HepG2 (cell line): ENCODE measurements around the gene ZNF853. TPM values are rescaled to one million over a fixed set of nuclear protein-coding genes. Genes with fewer than 3 reads are reported as not detected.

Source experiments
- ASH2L ChIP-seq: fragments of 300-600, 200-600 bp; sonication (generic); IDR thresholded peaks from 2 replicates; pipeline ENCODE4 v1.7.0; 2017; ENCODE audit warnings: low read depth, mild to moderate bottlenecking, moderate library complexity, mixed read lengths, low read length; ENCODE audit not compliant: insufficient read length
- CBX5 ChIP-seq: sonication (generic); formaldehyde crosslinking; IDR thresholded peaks from 2 replicates; pipeline ENCODE4 v1.4.0; 2020; ENCODE audit warnings: missing genetic modification reagents, borderline replicate concordance
- DNMT3B ChIP-seq: conservative IDR thresholded peaks from 2 replicates; pipeline ENCODE4 v1.6.1; 2016; ENCODE audit warnings: missing biosample characterization, control low read depth
- GFI1 ChIP-seq: sonication (generic); formaldehyde crosslinking; IDR thresholded peaks from 2 replicates; pipeline ENCODE4 v1.5.0; 2020; ENCODE audit warnings: missing genetic modification reagents, mild to moderate bottlenecking, borderline replicate concordance
- HDAC6 ChIP-seq: fragments of 200-600 bp; sonication (generic); IDR thresholded peaks from 2 replicates; pipeline ENCODE4 v1.7.0; 2017; ENCODE audit warnings: mild to moderate bottlenecking, antibody characterized with exemption, low read length, low read depth
- HNF1A ChIP-seq, 2 experiments: sonication (generic) in 1 of 2; formaldehyde crosslinking in 1 of 2; IDR thresholded peaks; 2 replicates each; pipeline versions ENCODE4 v1.4.0 to v1.6.1; 2016 to 2020; ENCODE audit warnings: borderline replicate concordance in 1 of 2, low read depth in 1 of 2, mild to moderate bottlenecking in 1 of 2, missing genetic modification reagents in 1 of 2
- HNF4G ChIP-seq, 2 experiments: sonication (generic) in 1 of 2; formaldehyde crosslinking in 1 of 2; IDR thresholded peaks; 2 replicates each; pipeline versions ENCODE4 v1.4.0 to v1.6.1; 2011 to 2020; ENCODE audit warnings: borderline replicate concordance in 2 of 2, low read depth in 2 of 2, mild to moderate bottlenecking in 2 of 2, low read length in 1 of 2, missing genetic modification reagents in 1 of 2, moderate library complexity in 1 of 2
- KMT2B ChIP-seq: IDR thresholded peaks from 2 replicates; pipeline ENCODE4 v1.6.1; 2016; ENCODE audit warnings: missing genetic modification reagents, missing compliant biosample characterization
- MXD3 ChIP-seq: IDR thresholded peaks from 2 replicates; pipeline ENCODE4 v1.6.1; 2016; ENCODE audit warnings: mild to moderate bottlenecking, missing biosample characterization, missing genetic modification reagents
- MYC ChIP-seq: sonication (generic); formaldehyde crosslinking; IDR thresholded peaks from 2 replicates; pipeline ENCODE4 v1.9.0; 2021; ENCODE audit warnings: missing genetic modification reagents, borderline replicate concordance
- MYNN ChIP-seq: sonication (generic); formaldehyde crosslinking; IDR thresholded peaks from 2 replicates; pipeline ENCODE4 v1.4.0; 2020; ENCODE audit warnings: mild to moderate bottlenecking, low read depth, missing genetic modification reagents
- NR2F6 ChIP-seq, 2 experiments: IDR thresholded peaks; 2 replicates each; pipeline ENCODE4 v1.6.1; 2016; ENCODE audit warnings: antibody characterized with exemption in 1 of 2, mild to moderate bottlenecking in 1 of 2
- NRL ChIP-seq: sonication (generic); formaldehyde crosslinking; IDR thresholded peaks from 2 replicates; pipeline ENCODE4 v1.5.0; 2020; ENCODE audit warnings: missing genetic modification reagents, mild to moderate bottlenecking, moderate library complexity, borderline replicate concordance
- POLR2AphosphoS2 ChIP-seq: IDR thresholded peaks from 2 replicates; pipeline ENCODE4 v1.6.1; 2011; ENCODE audit warnings: low read depth, low read length, improper control_type of control experiment
- RXRA ChIP-seq: sonication (generic); formaldehyde crosslinking; IDR thresholded peaks from 2 replicates; pipeline ENCODE4 v1.5.1; 2020; ENCODE audit warnings: missing genetic modification reagents
- SRSF1 ChIP-seq: fragments of 200-400 bp; formaldehyde crosslinking; optimal IDR thresholded peaks from 2 replicates; pipeline ENCODE3; 2017; ENCODE audit warnings: mild to moderate bottlenecking, low read depth, low read length, moderate library complexity
- ZBTB20 ChIP-seq: sonication (generic); formaldehyde crosslinking; IDR thresholded peaks from 2 replicates; pipeline ENCODE4 v1.8.1; 2023; ENCODE audit warnings: missing genetic modification reagents, low read depth, mild to moderate bottlenecking, borderline replicate concordance
- ZNF136 ChIP-seq: sonication (generic); formaldehyde crosslinking; IDR thresholded peaks from 2 replicates; pipeline ENCODE4 v1.8.1; 2022; ENCODE audit warnings: low read depth, mild to moderate bottlenecking, moderate library complexity, missing genetic modification reagents
- ZNF256 ChIP-seq: sonication (generic); formaldehyde crosslinking; conservative IDR thresholded peaks from 2 replicates; pipeline ENCODE4 v1.4.0; 2020; ENCODE audit warnings: missing genetic modification reagents
- ZNF326 ChIP-seq: sonication (generic); formaldehyde crosslinking; IDR thresholded peaks from 2 replicates; pipeline ENCODE4 v1.4.0; 2020; ENCODE audit warnings: missing genetic modification reagents, borderline replicate concordance
- ZNF441 ChIP-seq: sonication (generic); formaldehyde crosslinking; IDR thresholded peaks from 2 replicates; pipeline ENCODE4 v1.7.0; 2021; ENCODE audit warnings: missing genetic modification reagents, borderline replicate concordance
- ZNF703 ChIP-seq: sonication (generic); formaldehyde crosslinking; IDR thresholded peaks from 2 replicates; pipeline ENCODE4 v1.5.1; 2020; ENCODE audit warnings: missing genetic modification reagents, mild to moderate bottlenecking, moderate library complexity, borderline replicate concordance
- polyA plus RNA-seq, 8 experiments: library from polyadenylated mRNA; depleted of rRNA in 3 of 8; stranded (reverse) in 7 of 8; unstranded in 1 of 8; fragments of >200 nt; fragmentation: Illumina TruSeq in 4 of 8; extraction: Trizol in 4 of 8; gene quantifications; 2 replicates each; pipeline versions ENCODE4 v1.2.1 to v1.2.3, GENCODE V29; 2011 to 2016; ENCODE audit warnings: low read depth in 4 of 8, missing spikeins in 1 of 8, mixed read lengths in 1 of 8; ENCODE audit not compliant: insufficient read depth in 1 of 8
- total RNA-seq, 5 experiments: library from RNA; depleted of rRNA; stranded (reverse); fragments of >200 nt; fragmentation: Illumina TruSeq; extraction: Trizol; gene quantifications; 2 replicates each; pipeline ENCODE4 v1.2.3, GENCODE V29; 2016; ENCODE audit warnings: low read depth in 1 of 5
- TF ChIP-seq, protein P1 (sequence below): sonication (generic); formaldehyde crosslinking; IDR thresholded peaks from 2 replicates; pipeline ENCODE4 v1.5.0; 2020; ENCODE audit warnings: missing genetic modification reagents, mild to moderate bottlenecking, borderline replicate concordance

Gene ZNF853
- total and polyA plus RNA-seq, 2 of the 13 experiments (the other 11 are each of a cell fraction or from before 2014, with no cell fraction given): 2.1 to 6.2 TPM

DNA sequence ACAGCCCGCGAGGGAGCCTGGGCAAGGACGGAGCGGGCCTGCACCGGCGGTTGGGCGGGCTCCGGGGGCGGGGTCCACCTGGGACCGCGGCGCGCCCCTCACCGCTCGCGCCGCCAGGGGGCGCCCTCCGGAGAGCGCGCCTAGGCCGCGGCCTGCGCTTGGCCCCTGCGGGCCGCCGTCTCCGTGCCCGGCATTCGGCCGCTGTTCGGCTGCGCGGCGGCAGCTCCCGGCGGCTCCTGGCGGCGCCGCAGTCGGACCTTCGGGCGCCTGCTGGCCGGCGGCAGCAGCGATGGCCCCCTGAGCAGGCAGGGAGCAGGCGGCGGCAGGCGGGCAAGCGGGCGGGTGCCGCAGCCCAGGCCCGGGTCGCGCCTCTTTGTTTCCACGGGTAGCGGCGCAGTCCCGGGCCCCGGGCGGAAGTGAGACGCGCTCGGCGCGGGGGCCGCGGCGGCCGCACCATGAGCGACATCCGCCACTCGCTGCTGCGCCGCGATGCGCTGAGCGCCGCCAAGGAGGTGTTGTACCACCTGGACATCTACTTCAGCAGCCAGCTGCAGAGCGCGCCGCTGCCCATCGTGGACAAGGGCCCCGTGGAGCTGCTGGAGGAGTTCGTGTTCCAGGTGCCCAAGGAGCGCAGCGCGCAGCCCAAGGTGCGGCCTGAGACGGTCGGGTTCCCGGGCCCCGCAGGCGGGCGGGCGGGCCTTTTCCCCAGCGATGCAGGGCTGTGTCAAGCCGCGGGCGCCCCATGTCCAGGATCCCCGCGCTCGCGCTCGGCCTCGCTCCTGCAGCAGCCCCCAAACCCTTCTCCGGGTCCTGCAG is 25.4 kb upstream of the ZNF853 start, which contains the start of gene INTS15 (continued):
- peak; percentile 35; the same call in 1 of the 2 replicates for TF ChIP-seq HNF4G (IDR thresholded peaks at IDR 0.05; ENCODE audit: borderline replicate concordance, low read depth, low read length)
- TF ChIP-seq HNF4G (CRISPR knock-in tag; IDR thresholded peaks at IDR 0.05; ENCODE audit: borderline replicate concordance, low read depth): no peak
- peak; percentile 24; the same call in 1 of the 2 replicates for TF ChIP-seq RXRA (CRISPR knock-in tag)
- peak; percentile 41 for TF ChIP-seq MYC
- no peak for TF ChIP-seq CBX5 (CRISPR knock-in tag)
- TF ChIP-seq ZNF703 (CRISPR knock-in tag): no peak; the same call in 1 of the 2 replicates
- TF ChIP-seq, protein P1, sequence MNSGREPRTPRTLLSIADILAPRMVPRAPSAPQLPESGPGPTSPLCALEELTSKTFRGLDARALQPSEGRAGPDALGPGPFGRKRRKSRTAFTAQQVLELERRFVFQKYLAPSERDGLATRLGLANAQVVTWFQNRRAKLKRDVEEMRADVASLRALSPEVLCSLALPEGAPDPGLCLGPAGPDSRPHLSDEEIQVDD: no peak
- TF ChIP-seq ZNF441 (CRISPR knock-in tag): no peak
- TF ChIP-seq MXD3 (CRISPR knock-in tag): no peak
- TF ChIP-seq SRSF1: no peak
- TF ChIP-seq ZNF326 (CRISPR knock-in tag): 0 out of 2 replicates have a peak, but pooled peaks have one; percentile 64
- no peak for TF ChIP-seq ZNF136 (CRISPR knock-in tag)
- TF ChIP-seq NRL (CRISPR knock-in tag): peak; percentile 81; the same call in 1 of the 2 replicates
- TF ChIP-seq ZNF256 (CRISPR knock-in tag): no peak
- no peak for TF ChIP-seq NR2F6 (IDR thresholded peaks at IDR 0.05)
- 0 out of 2 replicates have a peak, but pooled peaks have one; percentile 10 for TF ChIP-seq NR2F6 (CRISPR knock-in tag; IDR thresholded peaks at IDR 0.05)
- peak; percentile 34; the same call in 1 of the 2 replicates for TF ChIP-seq GFI1 (CRISPR knock-in tag)
- TF ChIP-seq MYNN (CRISPR knock-in tag): no peak
- TF ChIP-seq ASH2L: peak; percentile 65
- no peak for TF ChIP-seq DNMT3B (CRISPR knock-in tag)
- TF ChIP-seq POLR2AphosphoS2: no peak
- no peak for TF ChIP-seq HNF1A (IDR thresholded peaks at IDR 0.05; ENCODE audit: low read depth)
- no peak for TF ChIP-seq HNF1A (CRISPR knock-in tag; IDR thresholded peaks at IDR 0.05; ENCODE audit: borderline replicate concordance)
- no peak for TF ChIP-seq KMT2B (CRISPR knock-in tag)
- TF ChIP-seq ZBTB20 (CRISPR knock-in tag): no peak; the same call in 1 of the 2 replicates
- TF ChIP-seq HDAC6: no peak
